ENCODE results near the gene ZBTB7C. TPM values are rescaled to one million over a fixed set of nuclear protein-coding genes. Genes with fewer than 3 reads are reported as not detected.

Gene ZBTB7C
- total RNA-seq, 2 experiments from 2014 or later: 0.05 TPM; not detected in 1

DNA sequence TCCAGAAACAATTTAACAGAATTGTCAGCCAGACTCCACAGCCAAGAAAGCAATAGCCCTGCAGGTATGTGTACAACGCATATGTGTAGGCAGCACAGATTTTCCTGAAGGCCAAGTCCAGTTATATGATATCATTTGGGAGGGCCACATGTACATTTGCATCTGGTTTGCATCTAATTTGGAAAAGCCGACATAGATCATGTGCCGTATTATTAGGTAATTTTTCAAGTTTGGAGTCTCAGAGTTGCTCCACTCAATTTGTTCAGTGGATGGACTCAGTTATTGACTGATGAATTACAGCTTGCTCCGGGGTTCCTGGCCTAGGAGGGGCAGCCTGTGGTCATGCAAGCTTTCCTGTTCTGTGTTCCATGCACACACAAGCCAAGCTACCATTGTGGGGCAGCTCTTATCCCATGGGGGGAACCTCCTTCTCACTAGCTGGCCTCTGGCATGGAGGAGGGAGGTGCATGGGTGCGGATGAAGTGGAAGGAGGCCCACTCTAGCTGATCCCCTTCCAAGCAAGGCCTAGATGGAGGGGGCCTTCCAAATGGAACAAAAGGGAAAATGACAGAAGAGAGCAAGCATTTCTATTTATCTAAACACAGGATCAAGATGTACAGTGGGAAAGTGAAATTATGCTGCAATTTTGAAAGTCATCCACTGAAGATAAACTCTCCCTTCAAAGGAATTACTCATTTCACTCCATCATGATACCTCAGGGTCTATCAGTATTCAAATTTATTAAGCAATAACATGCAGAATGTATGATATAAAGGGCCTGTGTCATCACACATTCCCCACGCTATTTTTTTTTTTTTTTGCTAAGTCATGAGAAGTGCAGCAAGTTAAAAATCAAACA is 276.2 kb downstream of the ZBTB7C start:
- H3K36me3 Mint-ChIP-seq: no peaks in the 10 kb centered on the region
- CTCF ChIA-PET: interaction anchor here (0.6 kb wide), 1 partner anchor 9 kb away, joined by 3 read pairs; no protein-coding TSS in a partner anchor

DNA sequence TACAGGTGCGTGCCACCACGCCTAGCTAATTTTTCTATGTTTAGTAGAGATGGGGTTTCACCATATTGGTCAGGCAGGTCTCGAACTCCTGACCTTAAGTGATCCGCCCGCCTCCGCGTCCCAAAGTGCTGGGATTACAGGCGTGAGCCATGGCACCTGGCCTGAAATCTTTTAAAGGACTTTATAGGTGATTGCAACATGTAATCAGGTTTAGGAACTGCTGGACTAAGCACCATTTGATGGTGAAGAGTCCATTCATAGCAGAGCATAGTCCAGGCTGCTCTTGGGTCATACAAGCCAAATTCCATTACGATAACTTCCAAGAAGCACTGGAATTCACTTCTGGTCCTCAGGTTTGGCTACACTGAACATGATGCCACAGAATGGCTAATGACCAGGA is 278.1 kb downstream of the ZBTB7C start:
- H3K9me3 Mint-ChIP-seq: no peaks in the 10 kb centered on the region
- CTCF ChIA-PET: no interaction called here
- POLR2A ChIA-PET: no interaction called here
- peaks cover 39% of the 10 kb centered on the region for H3K27me3 Mint-ChIP-seq
- no peak overlapping the region for H3K27ac Mint-ChIP-seq
- no peaks in the 10 kb centered on the region for H3K36me3 Mint-ChIP-seq
- intact Hi-C loops (cut with micrococcal nuclease): no loop called here
- peaks cover 10% of the 10 kb centered on the region for H3K4me1 Mint-ChIP-seq (ENCODE audit: low read depth)
- DNase-seq: no peak
- H3K4me3 Mint-ChIP-seq: no peak overlapping the region

More for the DNA sequence above, 276.2 kb downstream of the ZBTB7C start:
- no peak for DNase-seq
- H3K9me3 Mint-ChIP-seq: no peaks in the 10 kb centered on the region
- H3K4me3 Mint-ChIP-seq: no peak overlapping the region
- peaks cover 44% of the 10 kb centered on the region for H3K27me3 Mint-ChIP-seq
- no peak overlapping the region for H3K27ac Mint-ChIP-seq
- peaks cover 18% of the 10 kb centered on the region for H3K4me1 Mint-ChIP-seq (ENCODE audit: low read depth)
- POLR2A ChIA-PET: no interaction called here
- intact Hi-C loops (cut with micrococcal nuclease): no loop called here

DNA sequence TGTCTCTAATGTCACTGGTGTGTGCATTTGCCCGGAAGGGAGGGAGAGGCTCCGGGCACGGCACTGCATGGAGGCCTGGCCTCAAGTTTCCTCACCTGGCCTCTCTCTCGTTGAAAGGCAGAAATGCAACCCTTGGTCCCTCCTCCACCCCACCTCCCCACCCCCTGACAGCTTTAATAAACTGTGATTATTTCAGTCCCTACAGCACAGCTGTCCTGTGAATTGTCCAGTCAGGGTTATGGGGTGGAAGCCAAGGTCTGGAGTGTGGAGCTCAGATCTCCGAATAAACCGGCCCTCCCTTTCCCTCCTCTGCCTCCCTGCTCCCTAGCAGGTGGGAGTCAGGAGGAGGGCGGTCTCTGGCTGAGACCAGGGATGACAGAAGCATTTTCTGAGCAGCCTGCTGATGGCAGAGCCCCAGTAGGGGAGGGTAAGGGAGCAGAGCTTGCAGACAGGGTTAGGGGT is 279.5 kb downstream of the ZBTB7C start:
- peaks cover 18% of the 10 kb centered on the region for H3K4me1 Mint-ChIP-seq (ENCODE audit: low read depth)
- CTCF ChIA-PET: no interaction called here
- DNase-seq: no peak
- POLR2A ChIA-PET: interaction anchor here (0.6 kb wide), 2 partner anchors 143 to 804 kb away, joined by 3 read pairs; no protein-coding TSS in a partner anchor
- H3K4me3 Mint-ChIP-seq: no peak overlapping the region
- H3K9me3 Mint-ChIP-seq: no peaks in the 10 kb centered on the region
- H3K27me3 Mint-ChIP-seq: peaks cover 35% of the 10 kb centered on the region
- H3K36me3 Mint-ChIP-seq: no peaks in the 10 kb centered on the region
- H3K27ac Mint-ChIP-seq: no peak overlapping the region
- intact Hi-C loops (cut with micrococcal nuclease): no loop called here

DNA sequence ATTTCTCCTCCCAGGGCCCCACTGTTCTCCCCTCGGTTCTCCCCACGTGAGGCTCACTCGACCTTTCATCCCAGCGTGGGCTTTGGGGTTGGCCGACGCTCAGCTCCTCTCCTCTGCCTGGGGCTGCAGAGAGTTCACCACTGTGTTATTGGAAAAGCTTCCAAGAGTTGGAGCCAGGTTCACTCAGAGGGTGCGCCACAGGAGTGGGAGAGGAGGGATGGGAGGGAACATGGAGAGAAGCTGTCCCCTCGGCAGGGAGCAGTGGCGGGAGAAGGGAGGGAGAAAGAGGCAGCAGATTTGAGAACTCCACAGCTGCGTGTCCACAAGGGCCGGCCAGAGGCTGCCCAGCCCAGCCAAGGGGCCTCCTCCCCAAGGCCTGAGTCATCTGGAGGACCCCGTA is 281.6 kb downstream of the ZBTB7C start:
- Mint-ChIP-seq H3K9me3 (no peaks in the 10 kb centered on the region), H3K36me3 (no peaks in the 10 kb centered on the region), H3K4me3 (no peak overlapping the region), H3K4me1 (ENCODE audit: low read depth) (peaks cover 13% of the 10 kb centered on the region), H3K27ac (no peak overlapping the region), H3K27me3 (peaks cover 24% of the 10 kb centered on the region)
- DNase-seq: no peak
- ChIA-PET CTCF (no interaction called here), POLR2A (no interaction called here)
- intact Hi-C loops (cut with micrococcal nuclease): no loop called here

DNA sequence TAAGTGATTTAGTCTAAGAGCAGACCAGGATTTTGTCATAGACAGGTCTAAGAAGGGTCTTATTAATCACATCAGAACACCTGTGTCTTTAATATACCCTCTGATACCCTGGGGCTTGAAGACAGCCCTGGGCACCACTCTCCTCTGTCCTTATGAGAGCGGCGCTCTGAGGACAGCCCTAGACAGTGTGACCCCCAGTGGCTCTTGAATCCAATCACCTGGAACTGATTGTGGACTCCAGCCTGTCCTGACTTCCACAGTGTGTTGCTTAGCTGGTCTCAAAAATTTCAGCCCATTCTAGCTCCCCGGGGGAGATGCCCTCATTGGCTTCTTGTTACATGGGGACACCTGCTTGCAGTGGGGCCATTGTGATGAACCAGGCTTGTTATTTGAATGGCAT is 282.9 kb downstream of the ZBTB7C start:
- Mint-ChIP-seq H3K4me3 (no peak overlapping the region), H3K9me3 (no peaks in the 10 kb centered on the region), H3K4me1 (ENCODE audit: low read depth) (peaks cover 13% of the 10 kb centered on the region), H3K27me3 (peaks cover 21% of the 10 kb centered on the region), H3K27ac (no peak overlapping the region), H3K36me3 (no peaks in the 10 kb centered on the region)
- DNase-seq: no peak
- ChIA-PET POLR2A (no interaction called here), CTCF (interaction anchor here (0.5 to 1.0 kb wide), 2 partner anchors 10 to 336 kb away, joined by 3 read pairs; no protein-coding TSS in a partner anchor)
- intact Hi-C loops (cut with micrococcal nuclease): no loop called here

DNA sequence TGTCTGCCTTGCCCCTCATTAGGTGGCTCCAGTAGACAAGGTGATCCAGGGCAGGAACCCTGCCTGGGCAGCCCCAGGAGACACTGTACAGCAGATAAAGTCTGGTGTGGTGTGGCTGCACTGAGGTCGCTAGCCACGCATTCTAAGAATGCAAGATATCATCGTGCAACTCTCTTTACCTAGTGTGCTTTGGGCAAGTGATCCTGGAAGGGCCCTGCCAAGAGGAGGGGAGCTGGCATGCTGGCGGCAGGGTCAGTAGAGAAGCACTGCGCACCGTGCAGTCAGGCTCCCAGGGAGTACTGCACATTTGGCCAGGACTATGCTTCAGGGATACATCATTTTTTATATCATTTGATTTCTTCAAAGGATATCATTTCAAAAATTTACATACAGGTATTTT is 283.5 kb downstream of the ZBTB7C start:
- Mint-ChIP-seq H3K4me3 (no peak overlapping the region), H3K9me3 (no peaks in the 10 kb centered on the region), H3K4me1 (ENCODE audit: low read depth) (peaks cover 13% of the 10 kb centered on the region), H3K36me3 (no peaks in the 10 kb centered on the region), H3K27me3 (peaks cover 21% of the 10 kb centered on the region), H3K27ac (no peak overlapping the region)
- no peak for DNase-seq
- CTCF ChIA-PET: interaction anchor here (1.0 kb wide), 1 partner anchor 95 kb away, joined by 3 read pairs; no protein-coding TSS in a partner anchor
- intact Hi-C loops (cut with micrococcal nuclease): loop anchor here (1.0 kb wide), 1 partner anchor 36 kb away; no protein-coding TSS in a partner anchor
- POLR2A ChIA-PET: interaction anchor here (1.3 kb wide), 1 partner anchor 207 kb away, joined by 3 read pairs; no protein-coding TSS in a partner anchor

DNA sequence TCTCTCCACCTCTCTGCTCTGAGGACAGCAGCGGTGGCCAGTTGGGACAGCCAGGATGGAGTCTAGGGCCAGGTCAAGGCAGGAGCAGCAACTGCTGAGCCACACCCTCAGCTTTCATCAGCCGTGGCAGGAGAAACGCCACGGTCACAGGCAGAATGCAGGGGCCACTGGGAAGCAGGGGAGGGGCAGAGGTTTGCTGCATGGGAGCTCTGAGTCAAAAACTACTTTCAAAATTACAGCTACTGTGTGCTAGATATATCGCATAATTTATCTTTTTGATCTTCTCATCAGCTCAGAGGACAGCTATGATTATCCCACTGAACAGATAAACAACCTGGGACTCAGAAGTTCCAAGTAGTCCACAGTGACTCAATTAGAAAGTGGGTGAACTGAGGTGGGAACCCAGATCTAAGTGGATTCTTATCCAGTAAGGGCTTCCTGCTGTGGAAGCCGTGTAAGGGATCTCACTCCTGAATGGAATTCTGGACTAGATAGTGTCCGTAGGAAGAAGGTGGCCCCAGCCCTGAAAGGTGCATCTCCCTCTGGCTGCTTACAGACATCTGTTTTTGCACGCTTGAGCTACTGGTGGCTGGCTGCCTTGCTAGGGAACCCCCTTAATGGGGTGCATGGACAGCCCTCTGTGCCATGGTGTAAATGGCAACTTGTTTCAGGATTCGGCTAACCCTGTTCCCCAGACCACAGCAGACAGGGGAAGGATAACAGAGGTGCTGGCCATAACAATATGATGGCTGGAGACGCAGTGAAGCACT is 284.1 kb downstream of the ZBTB7C start:
- no peak overlapping the region for H3K4me3 Mint-ChIP-seq
- peak; percentile 73 for DNase-seq
- ChIA-PET POLR2A (interaction anchor here (1.0 to 1.5 kb wide), 3 partner anchors 10 to 207 kb away, joined by 3 read pairs; no protein-coding TSS in a partner anchor), CTCF (interaction anchor here (0.8 to 1.0 kb wide), 4 partner anchors 8 to 107 kb away, joined by 3 read pairs; no protein-coding TSS in a partner anchor)
- H3K36me3 Mint-ChIP-seq: no peaks in the 10 kb centered on the region
- intact Hi-C loops (cut with micrococcal nuclease): loop anchor here (1.0 kb wide), 1 partner anchor 36 kb away; no protein-coding TSS in a partner anchor
- H3K27me3 Mint-ChIP-seq: peaks cover 21% of the 10 kb centered on the region
- no peaks in the 10 kb centered on the region for H3K9me3 Mint-ChIP-seq
- H3K27ac Mint-ChIP-seq: no peak overlapping the region
- peaks cover 13% of the 10 kb centered on the region for H3K4me1 Mint-ChIP-seq (ENCODE audit: low read depth)

DNA sequence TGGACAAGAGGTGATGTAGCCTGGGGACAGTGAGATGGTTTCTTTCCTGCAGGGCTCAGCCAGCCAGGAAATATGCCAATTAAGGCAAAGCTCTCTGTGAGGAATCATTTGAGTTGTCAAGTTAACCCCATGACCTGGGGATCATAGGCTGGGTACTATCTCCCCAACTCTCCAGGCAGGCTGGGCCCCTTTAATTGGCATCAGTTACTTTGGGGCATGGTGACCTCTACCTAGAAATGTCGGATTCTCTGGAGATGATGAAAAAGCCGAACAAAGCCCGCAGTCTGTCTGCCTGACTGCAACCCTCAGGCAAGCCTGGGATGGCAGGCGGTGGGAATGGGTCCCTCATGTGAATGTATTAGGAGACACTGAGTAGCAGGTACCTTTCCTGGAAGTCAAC is 285.2 kb downstream of the ZBTB7C start:
- no peak for DNase-seq
- Mint-ChIP-seq H3K27me3 (peaks cover 21% of the 10 kb centered on the region), H3K36me3 (no peaks in the 10 kb centered on the region), H3K27ac (no peak overlapping the region), H3K4me1 (ENCODE audit: low read depth) (peaks cover 13% of the 10 kb centered on the region), H3K9me3 (no peaks in the 10 kb centered on the region), H3K4me3 (no peak overlapping the region)
- ChIA-PET POLR2A (interaction anchor here (1.5 kb wide), 1 partner anchor 11 kb away, joined by 3 read pairs; no protein-coding TSS in a partner anchor), CTCF (interaction anchor here (1.0 kb wide), 1 partner anchor 9 kb away, joined by 3 read pairs; no protein-coding TSS in a partner anchor)
- intact Hi-C loops (cut with micrococcal nuclease): no loop called here

DNA sequence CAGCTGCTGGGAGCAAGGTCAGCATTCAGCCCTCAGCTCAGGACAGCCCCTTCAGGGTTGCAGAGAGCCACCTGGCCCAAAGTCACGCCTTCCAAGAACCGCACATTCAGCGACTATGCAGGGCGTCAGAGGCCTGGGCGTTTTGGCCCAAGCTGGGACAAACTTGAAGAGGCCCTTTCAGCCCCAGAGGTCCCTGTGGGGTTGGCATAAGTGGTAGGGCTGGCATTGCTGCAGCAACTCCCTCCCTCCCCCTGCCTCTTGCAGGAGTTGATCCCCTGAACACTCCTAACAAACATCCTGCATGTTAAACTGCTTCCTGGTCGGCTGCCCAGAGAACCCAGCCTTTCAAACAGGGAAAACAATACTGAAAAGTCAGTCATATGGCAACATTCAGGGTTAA is 285.9 kb downstream of the ZBTB7C start:
- Mint-ChIP-seq H3K9me3 (no peaks in the 10 kb centered on the region), H3K27ac (no peak overlapping the region), H3K4me3 (no peak overlapping the region), H3K36me3 (no peaks in the 10 kb centered on the region), H3K27me3 (peaks cover 18% of the 10 kb centered on the region), H3K4me1 (ENCODE audit: low read depth) (peaks cover 13% of the 10 kb centered on the region)
- intact Hi-C loops (cut with micrococcal nuclease): no loop called here
- ChIA-PET CTCF (no interaction called here), POLR2A (no interaction called here)
- DNase-seq: no peak

DNA sequence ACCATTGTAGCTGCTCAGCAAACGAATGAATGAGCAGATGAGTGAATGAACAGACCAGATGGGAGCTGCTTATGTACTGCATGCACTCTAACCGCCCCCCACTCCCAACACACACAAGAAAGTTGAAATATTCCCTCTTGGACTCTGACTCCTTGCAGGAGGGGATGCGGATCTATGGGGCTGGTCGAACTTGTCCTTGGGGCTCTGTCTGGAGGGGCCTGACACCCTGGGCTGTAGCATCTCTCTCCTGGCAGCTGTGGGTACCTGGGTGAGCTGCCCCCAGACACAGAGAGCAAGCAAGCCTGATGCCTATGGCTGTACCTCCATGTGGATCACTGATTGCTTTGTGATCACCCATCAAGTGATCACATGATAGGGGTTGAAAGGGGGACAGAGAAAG is 286.4 kb downstream of the ZBTB7C start:
- H3K4me3 Mint-ChIP-seq: no peak overlapping the region
- H3K9me3 Mint-ChIP-seq: no peaks in the 10 kb centered on the region
- ChIA-PET CTCF (no interaction called here), POLR2A (no interaction called here)
- H3K27me3 Mint-ChIP-seq: peaks cover 13% of the 10 kb centered on the region
- DNase-seq: no peak
- intact Hi-C loops (cut with micrococcal nuclease): no loop called here
- H3K27ac Mint-ChIP-seq: no peak overlapping the region
- peaks cover 13% of the 10 kb centered on the region for H3K4me1 Mint-ChIP-seq (ENCODE audit: low read depth)
- H3K36me3 Mint-ChIP-seq: no peaks in the 10 kb centered on the region

DNA sequence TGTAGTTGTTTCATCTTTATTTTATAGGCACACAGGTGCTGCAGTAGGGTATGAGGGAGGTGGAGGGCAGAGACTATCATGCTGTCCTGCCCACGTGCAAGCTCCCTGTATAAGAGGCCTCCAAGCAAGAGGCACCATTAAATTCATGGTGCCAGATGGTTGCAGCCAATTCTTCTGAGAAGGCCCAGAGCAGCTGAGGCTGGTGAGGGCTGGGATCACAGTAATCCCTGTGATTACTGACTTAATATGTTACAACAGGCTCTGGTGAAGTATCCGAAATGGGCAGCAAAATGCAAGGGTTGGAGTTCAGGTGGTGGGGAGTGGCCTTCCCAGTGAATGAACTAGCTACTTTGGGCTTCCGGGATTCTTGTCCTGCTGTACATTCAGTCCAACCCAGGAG is 286.8 kb downstream of the ZBTB7C start:
- Mint-ChIP-seq H3K36me3 (no peaks in the 10 kb centered on the region), H3K27me3 (peaks cover 12% of the 10 kb centered on the region), H3K27ac (no peak overlapping the region), H3K9me3 (no peaks in the 10 kb centered on the region), H3K4me3 (no peak overlapping the region), H3K4me1 (ENCODE audit: low read depth) (peaks cover 13% of the 10 kb centered on the region)
- CTCF ChIA-PET: no interaction called here
- DNase-seq: no peak
- POLR2A ChIA-PET: no interaction called here
- intact Hi-C loops (cut with micrococcal nuclease): no loop called here

DNA sequence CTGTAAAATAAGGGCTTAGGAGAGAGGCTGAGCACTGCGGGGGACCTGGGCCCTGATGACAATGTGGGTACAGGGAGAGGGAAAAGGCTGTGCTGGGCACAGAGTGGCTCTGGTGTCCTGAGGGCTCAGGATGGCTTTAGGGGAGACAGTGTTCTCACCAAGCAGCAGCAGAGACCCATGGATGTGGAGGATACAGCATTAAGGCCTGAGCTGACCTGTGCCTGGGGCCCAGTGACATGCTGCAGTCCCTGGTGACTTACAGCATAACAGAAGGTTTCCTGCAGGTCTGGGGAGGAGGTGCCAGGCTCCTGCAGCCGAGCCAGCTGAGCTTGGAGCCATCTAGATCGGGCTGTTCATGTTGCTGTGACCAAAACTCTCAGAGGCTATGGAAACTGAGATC is 287.4 kb downstream of the ZBTB7C start:
- intact Hi-C loops (cut with micrococcal nuclease): no loop called here
- ChIA-PET POLR2A (no interaction called here), CTCF (no interaction called here)
- Mint-ChIP-seq H3K4me1 (ENCODE audit: low read depth) (peaks cover 13% of the 10 kb centered on the region), H3K36me3 (no peaks in the 10 kb centered on the region), H3K27me3 (peaks cover 10% of the 10 kb centered on the region), H3K4me3 (no peak overlapping the region), H3K9me3 (no peaks in the 10 kb centered on the region), H3K27ac (no peak overlapping the region)
- DNase-seq: no peak
